Mesendoderm (in vitro differentiated cells): ENCODE data around the gene HID1.

Experiments used
- DNase-seq: peaks from one replicate; pipeline ENCODE4 v3.0.0; 2013
- H2AK5ac ChIP-seq: 2 replicates; pipeline ENCODE4 v1.6.1; 2013; ENCODE audit warnings: low read length, inconsistent platforms
- H2BK120ac ChIP-seq: 2 replicates; pipeline ENCODE4 v1.6.1; 2013; ENCODE audit warnings: low read depth, mild to moderate bottlenecking, low read length, moderate library complexity, mixed read lengths
- H2BK15ac ChIP-seq: replicated peaks from 2 replicates; pipeline ENCODE4 v1.6.1; 2013; ENCODE audit warnings: low read depth, mild to moderate bottlenecking, moderate library complexity
- H2BK5ac ChIP-seq: 2 replicates; pipeline ENCODE4 v1.6.1; 2013; ENCODE audit warnings: low read length, inconsistent platforms
- H3K18ac ChIP-seq: 2 replicates; pipeline ENCODE4 v1.6.1; 2013; ENCODE audit warnings: mild to moderate bottlenecking, low read length, mixed read lengths
- H3K23ac ChIP-seq: one replicate; pipeline ENCODE4 v1.6.1; 2013; ENCODE audit warnings: low read length
- H3K27ac ChIP-seq: 2 replicates; pipeline ENCODE4 v1.5.1; 2013; ENCODE audit warnings: low read depth, mild to moderate bottlenecking, inconsistent platforms, low read length, moderate library complexity
- H3K27me3 ChIP-seq: 2 replicates; pipeline ENCODE4 v1.6.1; 2013; ENCODE audit warnings: low read length, control low read depth, mild to moderate bottlenecking, inconsistent platforms; ENCODE audit not compliant: insufficient read depth, poor library complexity
- H3K36me3 ChIP-seq: 2 replicates; pipeline ENCODE4 v1.6.1; 2013; ENCODE audit warnings: low read length, inconsistent platforms; ENCODE audit not compliant: control insufficient read depth, insufficient read depth
- H3K4ac ChIP-seq: one replicate; pipeline ENCODE4 v1.6.1; 2013; ENCODE audit warnings: low read depth, mild to moderate bottlenecking, low read length, moderate library complexity
- H3K4me1 ChIP-seq: 2 replicates; pipeline ENCODE4 v1.6.1; 2013; ENCODE audit warnings: low read depth, low read length, inconsistent platforms; ENCODE audit not compliant: control insufficient read depth
- H3K4me2 ChIP-seq: 2 replicates; pipeline ENCODE4 v1.6.1; 2013; ENCODE audit warnings: low read length
- H3K4me3 ChIP-seq: 2 replicates; pipeline ENCODE4 v1.5.1; 2013; ENCODE audit warnings: mild to moderate bottlenecking, low read length
- H3K56ac ChIP-seq: one replicate; pipeline ENCODE4 v1.6.1; 2013; ENCODE audit warnings: low read length
- H3K79me1 ChIP-seq: 2 replicates; pipeline ENCODE4 v1.6.1; 2013; ENCODE audit warnings: low read length, inconsistent platforms
- H3K79me2 ChIP-seq: 2 replicates; pipeline ENCODE4 v1.6.1; 2013; ENCODE audit warnings: mild to moderate bottlenecking, low read length; ENCODE audit not compliant: control insufficient read depth, insufficient read depth
- H3K9ac ChIP-seq: 2 replicates; pipeline ENCODE4 v1.6.1; 2013; ENCODE audit warnings: low read length, inconsistent platforms
- H4K5ac ChIP-seq: one replicate; pipeline ENCODE4 v1.6.1; 2013; ENCODE audit warnings: low read length
- H4K8ac ChIP-seq: one replicate; pipeline ENCODE4 v1.6.1; 2013; ENCODE audit warnings: low read depth, mild to moderate bottlenecking, control low read depth, low read length, moderate library complexity
- WGBS: extraction: QIAGEN DNeasy Blood & Tissue Kit; methylation state at CpG from one replicate; pipeline ENCODE4 v1.1.7; 2013; ENCODE audit warnings: low lambda C conversion rate, missing lambda C conversion rate; ENCODE audit not compliant: insufficient coverage; ENCODE audit errors: extremely low coverage; 5-methylcytosine and 5-hydroxymethylcytosine counted together

HID1 gene

GRCh38 chr17:74956093-74956492, 16.5 kb downstream of the HID1 start:
- H3K23ac ChIP-seq, result no peak overlapping the region
- no peak overlapping the region for H4K5ac ChIP-seq
- no peak overlapping the region for H3K4me3 ChIP-seq
- no peaks in the 10 kb centered on the region for H3K4me1 ChIP-seq
- no peak overlapping the region for H2AK5ac ChIP-seq
- H3K79me1 ChIP-seq, result no peaks in the 10 kb centered on the region
- H3K18ac ChIP-seq, result no peak overlapping the region
- no CpG with 5 or more reads among the region's 4 CpGs for WGBS
- no peak overlapping the region for H4K8ac ChIP-seq
- no peak overlapping the region for H3K9ac ChIP-seq
- H3K4me2 ChIP-seq, result no peak overlapping the region
- H3K56ac ChIP-seq, result no peak overlapping the region
- no peaks in the 10 kb centered on the region for H3K36me3 ChIP-seq
- no peak for DNase-seq
- H2BK120ac ChIP-seq, result no peak overlapping the region
- H3K27me3 ChIP-seq, result no peaks in the 10 kb centered on the region
- H2BK15ac ChIP-seq, result no peak overlapping the region
- H3K4ac ChIP-seq, result no peak overlapping the region
- H3K79me2 ChIP-seq, result no peaks in the 10 kb centered on the region
- H2BK5ac ChIP-seq, result no peak overlapping the region
- no peak overlapping the region for H3K27ac ChIP-seq

- Histone ChIP-seq H3K23ac (no peak overlapping the region), H2BK5ac (no peak overlapping the region), H3K27ac (no peak overlapping the region), H3K27me3 (no peaks in the 10 kb centered on the region), H3K4me1 (no peaks in the 10 kb centered on the region), H3K4ac (no peak overlapping the region), H3K56ac (no peak overlapping the region), H3K18ac (no peak overlapping the region), H2AK5ac (no peak overlapping the region), H3K4me3 (no peak overlapping the region), H3K36me3 (no peaks in the 10 kb centered on the region), H3K79me1 (no peaks in the 10 kb centered on the region), H4K8ac (no peak overlapping the region), H2BK120ac (no peak overlapping the region), H3K9ac (no peak overlapping the region), H3K4me2 (no peak overlapping the region), H3K79me2 (no peaks in the 10 kb centered on the region), H2BK15ac (no peak overlapping the region), H4K5ac (no peak overlapping the region)
- WGBS, result no CpG with 5 or more reads among the region's 13 CpGs
- no peak for DNase-seq
These were observed 17.7 kb downstream of the HID1 start for GRCh38 chr17:74954665-74955421.

- H2AK5ac ChIP-seq, result no peak overlapping the region
- H3K4me2 ChIP-seq, result no peak overlapping the region
- no peak overlapping the region for H3K27ac ChIP-seq
- no peaks in the 10 kb centered on the region for H3K27me3 ChIP-seq
- no peak overlapping the region for H2BK120ac ChIP-seq
- H3K4me1 ChIP-seq, result no peaks in the 10 kb centered on the region
- no peak overlapping the region for H3K18ac ChIP-seq
- no peak overlapping the region for H2BK15ac ChIP-seq
- no peak overlapping the region for H3K4ac ChIP-seq
- no CpG with 5 or more reads among the region's 15 CpGs for WGBS
- no peak overlapping the region for H4K8ac ChIP-seq
- no peaks in the 10 kb centered on the region for H3K36me3 ChIP-seq
- H3K9ac ChIP-seq, result no peak overlapping the region
- H3K56ac ChIP-seq, result no peak overlapping the region
- no peak for DNase-seq
- H3K79me2 ChIP-seq, result no peaks in the 10 kb centered on the region
- H3K23ac ChIP-seq, result no peak overlapping the region
- no peak overlapping the region for H3K4me3 ChIP-seq
- no peaks in the 10 kb centered on the region for H3K79me1 ChIP-seq
- H4K5ac ChIP-seq, result no peak overlapping the region
- H2BK5ac ChIP-seq, result no peak overlapping the region
These were observed 18.4 kb downstream of the HID1 start for GRCh38 chr17:74954115-74954514.

- Histone ChIP-seq H2AK5ac (no peak overlapping the region), H2BK5ac (no peak overlapping the region), H3K4me1 (no peaks in the 10 kb centered on the region), H3K4me2 (no peak overlapping the region), H3K79me1 (no peaks in the 10 kb centered on the region), H4K8ac (no peak overlapping the region), H3K27ac (no peak overlapping the region), H3K23ac (no peak overlapping the region), H3K4me3 (no peak overlapping the region), H3K18ac (no peak overlapping the region), H4K5ac (no peak overlapping the region), H3K56ac (no peak overlapping the region), H3K36me3 (no peaks in the 10 kb centered on the region), H3K79me2 (no peaks in the 10 kb centered on the region), H3K27me3 (no peaks in the 10 kb centered on the region), H3K4ac (no peak overlapping the region), H3K9ac (no peak overlapping the region), H2BK15ac (no peak overlapping the region), H2BK120ac (no peak overlapping the region)
- no CpG with 5 or more reads among the region's 11 CpGs for WGBS
- no peak for DNase-seq
These were observed 19.3 kb downstream of the HID1 start for GRCh38 chr17:74953134-74953687.

- Histone ChIP-seq H3K4me2 (no peak overlapping the region), H3K23ac (no peak overlapping the region), H3K27me3 (no peaks in the 10 kb centered on the region), H4K5ac (no peak overlapping the region), H3K9ac (no peak overlapping the region), H3K79me2 (no peaks in the 10 kb centered on the region), H2BK5ac (no peak overlapping the region), H3K56ac (no peak overlapping the region), H3K36me3 (no peaks in the 10 kb centered on the region), H2BK15ac (no peak overlapping the region), H3K27ac (no peak overlapping the region), H2AK5ac (no peak overlapping the region), H2BK120ac (no peak overlapping the region), H3K79me1 (no peaks in the 10 kb centered on the region), H3K18ac (no peak overlapping the region), H4K8ac (no peak overlapping the region), H3K4me1 (no peaks in the 10 kb centered on the region), H3K4me3 (no peak overlapping the region), H3K4ac (no peak overlapping the region)
- WGBS, result no CpG with 5 or more reads among the region's 24 CpGs
- DNase-seq, result no peak
These were observed 20.0 kb downstream of the HID1 start for GRCh38 chr17:74952431-74953133.
